Neural progenitor cell (in vitro differentiated cells): ENCODE data around the gene SMARCC1. TPM values are rescaled to one million over a fixed set of nuclear protein-coding genes. Genes with fewer than 3 reads are reported as not detected.

Experiments used
- DNase-seq: peaks from one replicate; pipeline ENCODE4 v3.0.0-alpha.2; 2016; ENCODE audit warnings: low spot score
- H2AFZ ChIP-seq: fragments of 200-600 bp; sonication (generic); replicated peaks from 2 replicates; pipeline ENCODE4 v1.6.1; 2016; ENCODE audit warnings: antibody characterized with exemption
- H3F3A ChIP-seq: fragments of 200-600 bp; sonication (generic); 2 replicates; pipeline ENCODE4 v1.6.1; 2016; ENCODE audit warnings: antibody characterized with exemption, low read depth
- H3K27ac ChIP-seq: fragments of 200-600 bp; sonication (generic); 2 replicates; pipeline ENCODE4 v1.5.1; 2016; ENCODE audit warnings: mild to moderate bottlenecking
- H3K27me3 ChIP-seq: fragments of 200-600 bp; sonication (generic); 2 replicates; pipeline ENCODE4 v1.6.1; 2016; ENCODE audit warnings: mild to moderate bottlenecking, moderate library complexity
- H3K36me3 ChIP-seq: fragments of 200-600 bp; sonication (generic); 2 replicates; pipeline ENCODE4 v1.5.1; 2016
- H3K4me1 ChIP-seq: fragments of 200-600 bp; sonication (generic); 2 replicates; pipeline ENCODE4 v1.6.1; 2016; ENCODE audit warnings: mixed run types
- H3K4me2 ChIP-seq: fragments of 200-600 bp; sonication (generic); 2 replicates; pipeline ENCODE4 v1.6.1; 2016
- H3K4me3 ChIP-seq: fragments of 200-600 bp; sonication (generic); 2 replicates; pipeline ENCODE4 v1.5.1; 2016
- H3K79me2 ChIP-seq: fragments of 200-600 bp; sonication (generic); 2 replicates; pipeline ENCODE4 v1.6.1; 2016; ENCODE audit warnings: low read depth
- H3K9ac ChIP-seq: fragments of 200-600 bp; sonication (generic); 2 replicates; pipeline ENCODE4 v1.6.1; 2016
- H3K9me3 ChIP-seq: fragments of 200-600 bp; sonication (generic); 2 replicates; pipeline ENCODE4 v1.5.1; 2016; ENCODE audit warnings: low read depth
- H4K20me1 ChIP-seq: fragments of 200-600 bp; sonication (generic); 2 replicates; pipeline ENCODE4 v1.6.1; 2016; ENCODE audit warnings: low read depth
- H3K27ac Mint-ChIP-seq: 3 replicates; pipeline ENCODE4 v1.8.0; 2021; ENCODE audit warnings: mixed read lengths
- H3K27me3 Mint-ChIP-seq: 2 replicates; pipeline ENCODE4 v1.8.0; 2022; ENCODE audit warnings: low read depth, mild to moderate bottlenecking, inconsistent platforms, moderate library complexity, mixed read lengths; ENCODE audit not compliant: insufficient read depth
- H3K36me3 Mint-ChIP-seq: 3 replicates; pipeline ENCODE4 v1.8.0; 2021; ENCODE audit warnings: mixed read lengths
- H3K4me1 Mint-ChIP-seq: 3 replicates; pipeline ENCODE4 v1.8.0; 2021; ENCODE audit warnings: mixed read lengths
- H3K4me3 Mint-ChIP-seq: 3 replicates; pipeline ENCODE4 v1.8.0; 2021; ENCODE audit warnings: mild to moderate bottlenecking, moderate library complexity, mixed read lengths
- H3K9me3 Mint-ChIP-seq: 3 replicates; pipeline ENCODE4 v1.8.0; 2020; ENCODE audit warnings: mixed read lengths
- CTCF ChIP-seq: fragments of 200-600 bp; sonication (generic); IDR thresholded peaks from 2 replicates; pipeline ENCODE4 v1.5.1; 2017; ENCODE audit warnings: antibody characterized with exemption, mild to moderate bottlenecking
- EZH2 ChIP-seq: fragments of 200-600 bp; sonication (generic); IDR thresholded peaks from 2 replicates; pipeline ENCODE4 v1.6.1; 2017; ENCODE audit warnings: antibody characterized with exemption, mild to moderate bottlenecking, moderate library complexity
- EZH2phosphoT487 ChIP-seq: fragments of 200-600 bp; sonication (generic); IDR thresholded peaks from 2 replicates; pipeline ENCODE4 v1.6.1; 2017; ENCODE audit warnings: antibody characterized with exemption
- total RNA-seq: library from RNA; depleted of rRNA; stranded (reverse); fragments of >200 nt; gene quantifications from 2 replicates; pipeline ENCODE4 v1.2.3, GENCODE V29; 2015; ENCODE audit warnings: low replicate concordance

SMARCC1 gene
- total RNA-seq, 1 donor from 2014 or later: 175 TPM

GRCh38 chr3:47647550-47647949 lies 134.1 kb downstream of the SMARCC1 start:
- no peaks in the 10 kb centered on the region for H3K27me3 Mint-ChIP-seq
- H2AFZ ChIP-seq: no peak overlapping the region
- H3K79me2 ChIP-seq: peaks cover 94% of the 10 kb centered on the region
- H4K20me1 ChIP-seq: peaks cover 16% of the 10 kb centered on the region
- H3K27me3 ChIP-seq: no peaks in the 10 kb centered on the region
- peaks cover 27% of the 10 kb centered on the region for H3K36me3 Mint-ChIP-seq
- no peaks in the 10 kb centered on the region for H3K9me3 ChIP-seq
- H3K4me3 Mint-ChIP-seq: no peak overlapping the region
- no peaks in the 10 kb centered on the region for H3K9me3 Mint-ChIP-seq
- H3K9ac ChIP-seq: no peak overlapping the region
- no peak overlapping the region for H3K27ac Mint-ChIP-seq
- no peak overlapping the region for H3K4me3 ChIP-seq
- TF ChIP-seq EZH2phosphoT487 (no peak), EZH2 (no peak), CTCF (no peak)
- no peak overlapping the region for H3K4me2 ChIP-seq
- no peak for DNase-seq
- H3F3A ChIP-seq: peaks cover 9% of the 10 kb centered on the region
- H3K4me1 ChIP-seq: no peaks in the 10 kb centered on the region
- H3K27ac ChIP-seq: no peak overlapping the region
- no peaks in the 10 kb centered on the region for H3K4me1 Mint-ChIP-seq
- no peaks in the 10 kb centered on the region for H3K36me3 ChIP-seq

GRCh38 chr3:47646362-47646761 lies 135.3 kb downstream of the SMARCC1 start:
- no peak overlapping the region for H3K27ac Mint-ChIP-seq
- peaks cover 9% of the 10 kb centered on the region for H3F3A ChIP-seq
- no peak for TF ChIP-seq EZH2
- TF ChIP-seq EZH2phosphoT487: no peak
- no peak for TF ChIP-seq CTCF
- no peak overlapping the region for H3K4me3 Mint-ChIP-seq
- no peak overlapping the region for H3K27ac ChIP-seq
- no peaks in the 10 kb centered on the region for H3K9me3 Mint-ChIP-seq
- H3K9me3 ChIP-seq: no peaks in the 10 kb centered on the region
- no peaks in the 10 kb centered on the region for H3K36me3 ChIP-seq
- H3K4me2 ChIP-seq: no peak overlapping the region
- H4K20me1 ChIP-seq: peaks cover 22% of the 10 kb centered on the region
- H3K36me3 Mint-ChIP-seq: peaks cover 28% of the 10 kb centered on the region
- no peak overlapping the region for H3K4me3 ChIP-seq
- no peaks in the 10 kb centered on the region for H3K4me1 ChIP-seq
- H2AFZ ChIP-seq: no peak overlapping the region
- no peak for DNase-seq
- peaks cover under 1% of the 10 kb centered on the region for H3K27me3 Mint-ChIP-seq
- no peaks in the 10 kb centered on the region for H3K4me1 Mint-ChIP-seq
- peaks cover 88% of the 10 kb centered on the region for H3K79me2 ChIP-seq
- no peaks in the 10 kb centered on the region for H3K27me3 ChIP-seq
- H3K9ac ChIP-seq: no peak overlapping the region

- Histone ChIP-seq H3F3A (peaks cover 13% of the 10 kb centered on the region), H3K36me3 (peaks cover 3% of the 10 kb centered on the region), H3K27ac (no peak overlapping the region), H3K27me3 (no peaks in the 10 kb centered on the region), H3K4me1 (no peaks in the 10 kb centered on the region), H4K20me1 (peaks cover 28% of the 10 kb centered on the region), H3K9ac (no peak overlapping the region), H3K79me2 (peaks cover 88% of the 10 kb centered on the region), H2AFZ (no peak overlapping the region), H3K9me3 (no peaks in the 10 kb centered on the region), H3K4me2 (no peak overlapping the region), H3K4me3 (no peak overlapping the region)
- Mint-ChIP-seq H3K27ac (no peak overlapping the region), H3K36me3 (peaks cover 24% of the 10 kb centered on the region), H3K9me3 (no peaks in the 10 kb centered on the region), H3K27me3 (peaks cover 4% of the 10 kb centered on the region), H3K4me1 (no peaks in the 10 kb centered on the region), H3K4me3 (no peak overlapping the region)
- DNase-seq: no peak
- TF ChIP-seq EZH2phosphoT487 (no peak), CTCF (no peak), EZH2 (no peak)
These were observed 136.1 kb downstream of the SMARCC1 start for GRCh38 chr3:47645551-47645950.
